GM18868 (cell line): Measurements from ENCODE around the gene MAMSTR.

Experiments
- ATAC-seq: cut with Tn5 transposase; IDR thresholded peaks from one replicate; pipeline ENCODE4 v1.9.1; 2021; ENCODE audit warnings: mild to moderate bottlenecking, moderate library complexity; ENCODE audit not compliant: unreplicated experiment

MAMSTR gene

DNA sequence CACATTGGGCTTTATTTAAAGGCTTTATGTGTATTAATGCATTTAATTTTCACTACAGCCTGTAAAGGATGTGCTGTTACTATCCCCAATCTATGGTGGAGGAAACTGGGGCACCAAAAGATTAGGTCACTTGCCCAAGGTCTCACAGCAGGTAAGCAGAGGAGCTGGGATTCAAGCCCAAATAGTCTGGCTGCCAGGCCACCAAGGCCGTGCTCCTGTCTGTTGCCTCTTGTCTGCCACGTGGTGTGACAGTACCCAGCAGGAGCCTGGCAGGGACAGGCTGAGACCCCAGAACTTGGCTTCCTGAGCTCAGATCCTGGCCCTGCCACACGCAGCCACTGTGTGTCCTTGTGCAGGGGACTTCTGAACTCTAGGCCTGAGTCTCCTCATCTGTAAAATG lies 51.2 kb downstream of the MAMSTR start:
- no peak for ATAC-seq

DNA sequence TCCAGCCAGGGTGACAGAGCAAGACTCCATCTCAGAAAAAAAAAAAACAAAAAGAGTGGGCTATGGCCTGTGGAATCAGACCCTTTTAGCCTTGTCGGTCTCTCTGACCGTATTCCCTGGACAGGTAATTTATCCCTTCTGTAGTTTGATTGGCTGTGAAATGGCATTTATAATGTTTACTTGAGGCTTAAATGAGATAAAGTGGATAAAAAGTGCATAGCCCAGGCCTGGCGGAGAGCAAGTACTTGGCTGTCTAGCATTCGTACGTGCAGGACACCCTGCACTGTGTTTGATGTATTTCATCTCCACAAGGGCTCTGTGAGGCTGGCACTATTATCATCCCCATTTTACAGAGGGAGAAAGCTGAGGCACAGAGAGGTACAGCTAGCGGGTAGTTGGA lies 53.7 kb downstream of the MAMSTR start:
- no peak for ATAC-seq

GRCh38 chr19:48664476-48664875 lies 55.0 kb downstream of the MAMSTR start:
- ATAC-seq: no peak

DNA sequence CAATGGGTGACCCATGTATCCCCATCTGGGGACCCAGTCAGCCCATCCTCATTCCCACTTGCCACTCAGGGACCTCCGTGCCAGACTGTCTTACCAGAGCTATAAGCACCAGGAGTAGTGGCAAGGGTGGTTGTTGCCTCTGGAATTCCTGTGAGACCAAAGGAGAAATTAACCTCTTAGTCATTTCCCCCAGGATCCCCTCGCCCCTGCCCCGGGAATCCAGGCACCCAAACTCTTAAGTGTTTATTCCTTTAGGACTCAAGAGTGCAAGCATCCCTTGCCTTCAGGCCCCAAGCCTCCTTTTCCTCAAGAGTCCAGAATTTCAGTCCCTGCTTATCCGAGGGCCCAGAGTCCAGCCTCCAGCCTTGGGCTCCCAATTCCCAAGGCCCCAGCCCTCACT lies 55.9 kb downstream of the MAMSTR start:
- ATAC-seq: no peak
